ENCODE data around the gene PLEKHH1. TPM values are rescaled to one million over a fixed set of nuclear protein-coding genes. Genes with fewer than 3 reads are reported as not detected.

PLEKHH1 gene
- total RNA-seq, 1 experiment from 2014 or later = 27.6 TPM

GRCh38 chr14:67501670-67502069 lies 31.4 kb upstream of the PLEKHH1 start:
- no TSS peak for BruUV-seq (replicated peaks)
- ATAC-seq = no peak
- H2AFZ ChIP-seq (ENCODE audit: low read depth, low read length, poor library complexity, severe bottlenecking) = no peak overlapping the region
- ChIA-PET RAD21 (ENCODE audit: low non-redundant PET in 1 of 2, low total read pairs in 2 of 2, uncharacterized antibody in 2 of 2, unreplicated experiment in 2 of 2) (no interaction called here), CTCF (no interaction called here), POLR2A (no interaction called here)
- no peaks in the 10 kb centered on the region for H3K27me3 ChIP-seq (ENCODE audit: insufficient read depth, low read length)
- no peak overlapping the region for H3K4me2 ChIP-seq (ENCODE audit: low read length)
- H3K79me2 ChIP-seq (ENCODE audit: insufficient read depth, low read length) = no peaks in the 10 kb centered on the region
- H3K27ac ChIP-seq (ENCODE audit: low read depth, low read length) = no peak overlapping the region
- H3K4me3 ChIP-seq (replicated peaks in 1 of 2; ENCODE audit: low read depth in 1 of 2, low read length in 2 of 2) = no peak overlapping the region
- no peaks in the 10 kb centered on the region for H3K36me3 ChIP-seq (ENCODE audit: control insufficient read depth in 1 of 2, insufficient read depth in 2 of 2, low read length in 2 of 2)
- H3K9ac ChIP-seq (ENCODE audit: low read length) = no peak overlapping the region
- no peak for DNase-seq (ENCODE audit: low read depth, low spot score)
- no peak for TF ChIP-seq ZFX (IDR thresholded peaks at IDR 0.05)
- no peak for TF ChIP-seq REST (IDR thresholded peaks at IDR 0.05; ENCODE audit: low read depth)
- TF ChIP-seq RAD21 (IDR thresholded peaks at IDR 0.05; ENCODE audit: low read depth) = no peak
- TF ChIP-seq CTCF (IDR thresholded peaks at IDR 0.05 in 2 of 3, conservative IDR thresholded peaks at IDR 0.05 in 1 of 3; ENCODE audit: borderline replicate concordance in 1 of 3, insufficient read depth in 1 of 3, low read depth in 2 of 3, low read length in 2 of 3) = no peak
- no peak for TF ChIP-seq JUND (IDR thresholded peaks at IDR 0.05)
- TF ChIP-seq EGR1 (IDR thresholded peaks at IDR 0.05; ENCODE audit: low read depth) = no peak
- no peak for TF ChIP-seq EZH2 (IDR thresholded peaks at IDR 0.05)
- no peak for TF ChIP-seq MAX (IDR thresholded peaks at IDR 0.05)
- no peak for TF ChIP-seq SIN3A (IDR thresholded peaks at IDR 0.05; ENCODE audit: low read depth)
- TF ChIP-seq ZNF274 (IDR thresholded peaks at IDR 0.05; ENCODE audit: low read depth, low read length) = no peak
- no peak for TF ChIP-seq TCF7L2 (IDR thresholded peaks at IDR 0.05; ENCODE audit: borderline replicate concordance, extremely low read depth, insufficient read depth, insufficient read length)
- TF ChIP-seq ZBTB33 (IDR thresholded peaks at IDR 0.05; ENCODE audit: extremely low read depth, insufficient replicate concordance, low read length) = no peak
- H3K9me3 ChIP-seq (ENCODE audit: control insufficient read depth in 1 of 2, insufficient read depth in 1 of 2, low read depth in 1 of 2, low read length in 2 of 2) = no peaks in the 10 kb centered on the region
- H3K9me2 ChIP-seq (ENCODE audit: insufficient read depth) = no peaks in the 10 kb centered on the region
- intact Hi-C loops (cut with micrococcal nuclease) = no loop called here
- H3K4me1 ChIP-seq (ENCODE audit: control insufficient read depth in 1 of 2, insufficient read depth in 2 of 2, low read length in 2 of 2) = no peaks in the 10 kb centered on the region
- H4K20me1 ChIP-seq (ENCODE audit: insufficient read depth) = no peaks in the 10 kb centered on the region
